Uterus (tissue), 4 donors: ENCODE measurements around the gene IL10. TPM values are rescaled to one million over a fixed set of nuclear protein-coding genes. Genes with fewer than 3 reads are reported as not detected.
A peak's percentile ranks its signal among the peaks of the same experiment; 100 is the strongest.

Experiments
- DNase-seq, 2 donors: peaks; one replicate each; pipeline ENCODE4 v3.0.0-alpha.2; 2019 to 2020
- H3K27ac ChIP-seq, 2 donors: fragments of 200-600 bp; sonication (generic); 1 replicate in 1 of 2; 2 replicates in 1 of 2; pipeline ENCODE4 v1.5.1; 2016 to 2018
- H3K27me3 ChIP-seq, 2 donors: fragments of 200-600 bp; sonication (generic); one replicate each; pipeline ENCODE4 v1.5.1; 2018 to 2019; ENCODE audit warnings: control low read depth in 1 of 2
- H3K36me3 ChIP-seq, 2 donors: fragments of 200-600 bp; sonication (generic); one replicate each; pipeline ENCODE4 v1.5.1; 2019; ENCODE audit warnings: control low read depth in 1 of 2
- H3K4me1 ChIP-seq, 2 donors: fragments of 200-600 bp; sonication (generic); one replicate each; pipeline ENCODE4 v1.5.1; 2018 to 2019; ENCODE audit warnings: control low read depth in 1 of 2
- H3K4me3 ChIP-seq, 2 donors: fragments of 200-600 bp; sonication (generic); 1 replicate in 1 of 2; 2 replicates in 1 of 2; pipeline ENCODE4 v1.5.1; 2018 to 2019; ENCODE audit warnings: mild to moderate bottlenecking in 1 of 2
- H3K9me3 ChIP-seq, 2 donors: fragments of 200-600 bp; sonication (generic); one replicate each; pipeline ENCODE4 v1.5.1; 2019; ENCODE audit warnings: control low read depth in 1 of 2
- POLR2A ChIP-seq, 2 donors: fragments of 450-650 bp; IDR thresholded peaks; one replicate each; pipeline ENCODE4 v1.6.1; 2016; ENCODE audit warnings: antibody characterized with exemption in 2 of 2, mild to moderate bottlenecking in 1 of 2, moderate library complexity in 1 of 2
- intact Hi-C: fragments of 100-400 bp; cut with DNase I; formaldehyde crosslinking; loops from one replicate; pipeline ENCODE4 v1.15.1; 2023; ENCODE audit warnings: low total_unique reads
- total RNA-seq, 4 donors: library from RNA; depleted of rRNA in 3 of 4; stranded (reverse); fragments of >200 nt in 3 of 4; gene quantifications; one replicate each; pipeline versions ENCODE4 v1.1.0 to v1.2.4, GENCODE V29; 2014 to 2023
- TF ChIP-seq, protein P1 (sequence below), 4 experiments: fragments of 200-600 bp in 2 of 4; fragments of 450-650 bp in 2 of 4; sonication (generic) in 2 of 4; IDR thresholded peaks; one replicate each; pipeline ENCODE4 v1.5.1; 2016 to 2019; ENCODE audit warnings: antibody characterized with exemption in 4 of 4, mild to moderate bottlenecking in 2 of 4, moderate library complexity in 1 of 4
- donor health status: DM: yes; HTN: yes; CAD: no.

Gene IL10
- total RNA-seq, 4 donors from 2014 or later = 0.55 to 3.2 TPM; not detected in 2

DNA sequence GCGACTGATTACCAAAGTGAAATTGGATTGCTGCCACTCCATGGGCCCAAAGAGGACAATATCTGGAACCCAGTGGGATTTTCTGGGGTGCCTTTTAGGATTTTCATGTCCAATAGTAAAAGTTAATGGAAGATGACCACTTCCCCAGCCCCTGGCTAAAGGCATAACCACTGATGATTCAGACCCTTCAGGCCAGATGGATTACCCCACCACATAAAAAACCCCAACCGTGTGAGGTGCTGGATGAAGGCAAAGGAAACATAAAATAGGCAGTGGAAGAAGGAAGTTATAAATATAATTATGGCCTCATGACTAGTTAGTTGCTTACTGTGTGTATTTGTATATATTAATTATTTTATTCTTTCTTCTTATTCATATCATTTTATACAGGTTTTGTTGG, 40.2 kb upstream of the IL10 start:
- Histone ChIP-seq H3K27ac (no peak overlapping the region), H3K9me3 (peaks cover 0 to 6% of the 10 kb centered on the region in 2 donors), H3K4me1 (no peaks in the 10 kb centered on the region), H3K4me3 (no peak overlapping the region), H3K27me3 (no peaks in the 10 kb centered on the region), H3K36me3 (no peaks in the 10 kb centered on the region)
- intact Hi-C loops = no loop called here
- DNase-seq = no peak
- no peak for TF ChIP-seq POLR2A (IDR thresholded peaks at IDR 0.05)
- TF ChIP-seq, protein P1, sequence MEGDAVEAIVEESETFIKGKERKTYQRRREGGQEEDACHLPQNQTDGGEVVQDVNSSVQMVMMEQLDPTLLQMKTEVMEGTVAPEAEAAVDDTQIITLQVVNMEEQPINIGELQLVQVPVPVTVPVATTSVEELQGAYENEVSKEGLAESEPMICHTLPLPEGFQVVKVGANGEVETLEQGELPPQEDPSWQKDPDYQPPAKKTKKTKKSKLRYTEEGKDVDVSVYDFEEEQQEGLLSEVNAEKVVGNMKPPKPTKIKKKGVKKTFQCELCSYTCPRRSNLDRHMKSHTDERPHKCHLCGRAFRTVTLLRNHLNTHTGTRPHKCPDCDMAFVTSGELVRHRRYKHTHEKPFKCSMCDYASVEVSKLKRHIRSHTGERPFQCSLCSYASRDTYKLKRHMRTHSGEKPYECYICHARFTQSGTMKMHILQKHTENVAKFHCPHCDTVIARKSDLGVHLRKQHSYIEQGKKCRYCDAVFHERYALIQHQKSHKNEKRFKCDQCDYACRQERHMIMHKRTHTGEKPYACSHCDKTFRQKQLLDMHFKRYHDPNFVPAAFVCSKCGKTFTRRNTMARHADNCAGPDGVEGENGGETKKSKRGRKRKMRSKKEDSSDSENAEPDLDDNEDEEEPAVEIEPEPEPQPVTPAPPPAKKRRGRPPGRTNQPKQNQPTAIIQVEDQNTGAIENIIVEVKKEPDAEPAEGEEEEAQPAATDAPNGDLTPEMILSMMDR (IDR thresholded peaks at IDR 0.05) = no peak

DNA sequence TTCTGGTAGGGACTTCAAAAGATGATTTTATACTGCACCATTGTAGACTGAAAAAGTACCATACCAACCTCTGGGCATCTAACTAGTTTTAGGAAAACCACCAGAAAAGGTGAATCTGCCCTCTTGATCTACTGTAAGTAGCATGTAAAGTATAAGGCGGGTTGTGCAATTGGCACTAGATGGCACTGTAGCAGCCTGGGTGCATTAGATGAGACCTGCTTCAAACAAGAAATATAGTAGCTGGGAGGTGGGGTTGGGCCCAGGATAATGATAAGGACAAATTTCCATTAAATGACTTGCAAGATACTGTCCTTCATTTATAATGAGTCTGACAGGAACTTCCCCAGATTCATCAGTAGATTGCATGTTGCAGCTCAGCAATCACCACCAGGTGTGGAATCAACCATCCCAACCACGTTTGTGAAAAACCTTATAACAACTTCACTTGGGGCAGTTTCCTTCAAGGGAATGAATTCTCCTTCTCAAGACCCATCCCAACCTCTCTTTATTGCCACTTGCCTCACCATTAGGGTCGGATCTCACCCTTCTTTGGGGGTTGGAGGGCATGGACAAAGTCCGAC, 37.3 kb upstream of the IL10 start:
- Histone ChIP-seq H3K4me1 (no peaks in the 10 kb centered on the region), H3K4me3 (no peak overlapping the region), H3K36me3 (no peaks in the 10 kb centered on the region), H3K27me3 (no peaks in the 10 kb centered on the region), H3K9me3 (peaks cover 0 to 6% of the 10 kb centered on the region in 2 donors), H3K27ac (no peak overlapping the region)
- intact Hi-C loops = no loop called here
- no peak for DNase-seq
- TF ChIP-seq, protein P1 (IDR thresholded peaks at IDR 0.05) = peak in 1 of 4 experiments; percentile 3
- no peak for TF ChIP-seq POLR2A (IDR thresholded peaks at IDR 0.05)

DNA sequence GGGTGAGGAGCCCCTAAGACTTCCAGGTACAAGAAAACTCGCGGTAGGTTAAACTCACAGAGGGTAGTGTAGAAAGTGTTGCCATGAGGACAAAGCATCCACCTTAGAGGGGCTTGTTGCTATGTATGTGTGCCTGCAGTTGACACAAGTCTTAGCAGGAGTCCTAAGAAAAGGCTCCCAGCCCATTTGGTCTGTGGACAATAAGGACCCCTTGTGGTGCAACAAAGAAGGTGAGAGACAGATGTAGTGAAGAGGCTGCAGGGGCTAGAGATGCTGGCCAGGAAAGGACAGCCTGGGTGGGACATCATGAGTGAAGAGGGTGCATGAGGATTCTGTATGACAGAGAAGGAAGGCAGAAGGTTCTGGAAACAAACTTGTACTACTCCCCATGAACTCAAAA, 36.3 kb upstream of the IL10 start:
- no peak for TF ChIP-seq POLR2A (IDR thresholded peaks at IDR 0.05)
- TF ChIP-seq, protein P1 (IDR thresholded peaks at IDR 0.05) = peak in 3 of 4 experiments; percentile 16 to 36 (median 26)
- Histone ChIP-seq H3K4me1 (no peaks in the 10 kb centered on the region), H3K27me3 (no peaks in the 10 kb centered on the region), H3K4me3 (no peak overlapping the region), H3K36me3 (no peaks in the 10 kb centered on the region), H3K27ac (no peak overlapping the region), H3K9me3 (peaks cover 0 to 6% of the 10 kb centered on the region in 2 donors)
- DNase-seq = no peak
- intact Hi-C loops = no loop called here

DNA sequence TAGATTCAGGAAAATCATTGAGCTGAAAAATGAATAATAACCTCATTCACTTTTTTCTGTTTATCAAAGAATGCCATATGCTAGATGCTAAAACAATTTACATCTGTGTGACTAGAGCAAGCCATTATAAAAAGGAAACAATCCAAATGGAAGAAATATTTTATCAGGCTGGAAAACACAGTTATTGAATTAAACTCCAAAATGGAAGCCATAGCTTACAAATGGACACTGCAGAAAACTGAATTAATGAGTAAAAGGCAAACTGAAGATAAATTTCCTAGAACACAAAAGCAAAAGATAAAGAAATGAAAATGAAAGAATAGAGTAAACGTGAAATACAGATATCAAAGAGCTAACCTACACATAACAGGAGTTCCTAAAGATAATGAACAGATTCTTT, 33.1 kb upstream of the IL10 start:
- no peak for TF ChIP-seq POLR2A (IDR thresholded peaks at IDR 0.05)
- TF ChIP-seq, protein P1 (IDR thresholded peaks at IDR 0.05) = no peak
- intact Hi-C loops = no loop called here
- DNase-seq = no peak
- H3K9me3 ChIP-seq = no peaks in the 10 kb centered on the region
- no peaks in the 10 kb centered on the region for H3K36me3 ChIP-seq
- no peaks in the 10 kb centered on the region for H3K4me1 ChIP-seq
- H3K4me3 ChIP-seq = no peak overlapping the region
- H3K27me3 ChIP-seq = no peaks in the 10 kb centered on the region
- no peak overlapping the region for H3K27ac ChIP-seq

DNA sequence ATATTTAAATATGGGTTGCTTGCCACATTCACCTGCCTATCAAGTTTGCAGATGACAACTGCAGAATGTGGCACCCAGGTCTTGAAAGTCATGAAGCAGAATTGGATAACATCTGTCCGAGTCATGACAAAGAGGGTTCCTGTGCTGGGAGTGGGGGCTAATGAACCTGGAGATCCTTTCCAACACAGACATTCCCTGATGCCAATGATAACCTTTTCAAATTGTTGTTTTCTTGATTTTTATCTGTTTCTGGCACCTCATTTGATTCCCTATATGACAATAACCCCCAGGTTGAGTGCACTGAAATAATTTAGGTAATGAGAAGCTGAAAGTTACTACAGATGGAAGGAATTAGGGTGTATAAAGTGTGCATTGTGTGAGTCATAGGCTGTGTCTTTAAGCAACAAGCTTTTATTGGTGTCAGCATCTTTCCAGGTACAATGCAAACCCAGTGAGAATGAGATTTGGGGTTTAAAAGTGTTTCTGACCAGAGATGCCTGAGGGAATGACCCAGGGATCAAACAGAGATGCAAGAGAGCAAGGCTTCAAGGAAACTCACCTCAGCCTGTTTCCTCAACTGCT, 32.0 kb upstream of the IL10 start:
- H3K36me3 ChIP-seq = no peaks in the 10 kb centered on the region
- no peak overlapping the region for H3K27ac ChIP-seq
- intact Hi-C loops = no loop called here
- no peaks in the 10 kb centered on the region for H3K4me1 ChIP-seq
- TF ChIP-seq, protein P1 (IDR thresholded peaks at IDR 0.05) = no peak
- TF ChIP-seq POLR2A (IDR thresholded peaks at IDR 0.05) = no peak
- no peaks in the 10 kb centered on the region for H3K9me3 ChIP-seq
- no peak for DNase-seq
- H3K27me3 ChIP-seq = no peaks in the 10 kb centered on the region
- no peak overlapping the region for H3K4me3 ChIP-seq
